Endothelial cell of umbilical vein (primary cell): ENCODE data around the gene SRD5A1.

Source experiments
- EZH2 ChIP-seq: IDR thresholded peaks from 2 replicates; pipeline ENCODE4 v1.6.1; 2012; ENCODE audit warnings: borderline replicate concordance, low read depth, mild to moderate bottlenecking, moderate library complexity, low read length, inconsistent platforms; ENCODE audit not compliant: severe bottlenecking
- POLR2AphosphoS5 ChIP-seq: IDR thresholded peaks from 2 replicates; pipeline ENCODE4 v1.6.1; 2012; ENCODE audit warnings: low read depth, mild to moderate bottlenecking, control low read depth, low read length, moderate library complexity; ENCODE audit not compliant: insufficient read depth
- TF ChIP-seq, protein P1 (sequence below), 2 donors: IDR thresholded peaks; 1 replicate in 1 of 2; 2 replicates in 1 of 2; pipeline ENCODE4 v1.5.1; 2011; ENCODE audit warnings: low read length in 2 of 2, mild to moderate bottlenecking in 2 of 2, moderate library complexity in 2 of 2, control low read depth in 1 of 2, inconsistent platforms in 1 of 2, low read depth in 1 of 2; ENCODE audit not compliant: insufficient read depth in 1 of 2; ENCODE audit errors: extremely low read depth in 1 of 2

- TF ChIP-seq EZH2 (no peak), POLR2AphosphoS5 (no peak)
- TF ChIP-seq, protein P1, sequence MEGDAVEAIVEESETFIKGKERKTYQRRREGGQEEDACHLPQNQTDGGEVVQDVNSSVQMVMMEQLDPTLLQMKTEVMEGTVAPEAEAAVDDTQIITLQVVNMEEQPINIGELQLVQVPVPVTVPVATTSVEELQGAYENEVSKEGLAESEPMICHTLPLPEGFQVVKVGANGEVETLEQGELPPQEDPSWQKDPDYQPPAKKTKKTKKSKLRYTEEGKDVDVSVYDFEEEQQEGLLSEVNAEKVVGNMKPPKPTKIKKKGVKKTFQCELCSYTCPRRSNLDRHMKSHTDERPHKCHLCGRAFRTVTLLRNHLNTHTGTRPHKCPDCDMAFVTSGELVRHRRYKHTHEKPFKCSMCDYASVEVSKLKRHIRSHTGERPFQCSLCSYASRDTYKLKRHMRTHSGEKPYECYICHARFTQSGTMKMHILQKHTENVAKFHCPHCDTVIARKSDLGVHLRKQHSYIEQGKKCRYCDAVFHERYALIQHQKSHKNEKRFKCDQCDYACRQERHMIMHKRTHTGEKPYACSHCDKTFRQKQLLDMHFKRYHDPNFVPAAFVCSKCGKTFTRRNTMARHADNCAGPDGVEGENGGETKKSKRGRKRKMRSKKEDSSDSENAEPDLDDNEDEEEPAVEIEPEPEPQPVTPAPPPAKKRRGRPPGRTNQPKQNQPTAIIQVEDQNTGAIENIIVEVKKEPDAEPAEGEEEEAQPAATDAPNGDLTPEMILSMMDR (IDR thresholded peaks at IDR 0.05; ENCODE audit: extremely low read depth in 1 of 2, insufficient read depth in 1 of 2, low read depth in 1 of 2, low read length in 2 of 2): no peak
Measured at GRCh38 chr5:6681682-6682081, 48.4 kb downstream of the SRD5A1 start.
